ENCODE measurements around the gene ARAP1.

The ARAP1 gene

GRCh38 chr11:72719144-72719543 lies 33.1 kb downstream of the ARAP1 start:
- no peak overlapping the region for H2BK5ac ChIP-seq (ENCODE audit: low read depth, low read length, poor library complexity, severe bottlenecking)
- H2BK120ac ChIP-seq (ENCODE audit: low read depth, low read length), result no peak overlapping the region
- WGBS, result 42% methylated on average over 2 of the region's 2 CpGs
- no peak overlapping the region for H2BK12ac ChIP-seq (ENCODE audit: low read length in 2 of 2)
- peaks cover 63% of the 10 kb centered on the region for H3K4me1 ChIP-seq (ENCODE audit: control insufficient read depth, insufficient read depth, low read depth, low read length)
- H4K91ac ChIP-seq (ENCODE audit: low read length), result no peak overlapping the region
- peak; percentile 70 for DNase-seq
- H3K14ac ChIP-seq (ENCODE audit: low read length in 2 of 2), result no peak overlapping the region
- H3K4me2 ChIP-seq (ENCODE audit: low read length, poor library complexity, severe bottlenecking), result no peak overlapping the region
- H2BK15ac ChIP-seq (ENCODE audit: low read depth, poor library complexity, severe bottlenecking), result no peak overlapping the region
- H2AFZ ChIP-seq (ENCODE audit: low read depth, low read length), result no peak overlapping the region
- H3K4me3 ChIP-seq (ENCODE audit: insufficient read depth in 1 of 2, low read depth in 1 of 2, low read length in 2 of 2), result no peak overlapping the region
- no peak overlapping the region for H3K18ac ChIP-seq (ENCODE audit: low read depth in 1 of 2, low read length in 2 of 2)
- H3K36me3 ChIP-seq (ENCODE audit: control insufficient read depth in 1 of 2, insufficient read depth in 2 of 2, low read depth in 1 of 2, low read length in 2 of 2), result peaks cover 26 to 30% of the 10 kb centered on the region in 2 experiments
- H3K4ac ChIP-seq (ENCODE audit: low read depth in 1 of 2, low read length in 2 of 2), result no peak overlapping the region
- H3K23ac ChIP-seq (ENCODE audit: low read length in 2 of 2), result no peak overlapping the region
- no peaks in the 10 kb centered on the region for H3K27me3 ChIP-seq (ENCODE audit: control insufficient read depth in 1 of 2, insufficient read depth in 1 of 2, low read length in 2 of 2)
- H3K9me3 ChIP-seq (ENCODE audit: control insufficient read depth, low read length), result no peaks in the 10 kb centered on the region
- peak overlapping the region; percentile 82 for H3K9ac ChIP-seq (ENCODE audit: low read length)
- H3K79me1 ChIP-seq (replicated peaks; ENCODE audit: low read length, poor library complexity, severe bottlenecking), result peaks cover 47% of the 10 kb centered on the region
- no peak overlapping the region for H4K8ac ChIP-seq (ENCODE audit: low read length)
- no peak overlapping the region for H3K27ac ChIP-seq (ENCODE audit: low read length, poor library complexity, severe bottlenecking)
- H2AK5ac ChIP-seq (ENCODE audit: low read length, severe bottlenecking), result no peak overlapping the region

GRCh38 chr11:72718101-72718501 lies 34.1 kb downstream of the ARAP1 start:
- H2AK5ac ChIP-seq (ENCODE audit: low read length, severe bottlenecking), result no peak overlapping the region
- no peak overlapping the region for H3K18ac ChIP-seq (ENCODE audit: low read depth in 1 of 2, low read length in 2 of 2)
- no peak overlapping the region for H2BK15ac ChIP-seq (ENCODE audit: low read depth, poor library complexity, severe bottlenecking)

GRCh38 chr11:72716788-72717435 lies 35.3 kb downstream of the ARAP1 start:
- Histone ChIP-seq H2BK15ac (ENCODE audit: low read depth, poor library complexity, severe bottlenecking) (no peak overlapping the region), H2BK12ac (ENCODE audit: low read length in 2 of 2) (no peak overlapping the region), H2BK5ac (ENCODE audit: low read depth, low read length, poor library complexity, severe bottlenecking) (no peak overlapping the region), H3K23ac (ENCODE audit: low read length in 2 of 2) (no peak overlapping the region), H3K36me3 (ENCODE audit: control insufficient read depth in 1 of 2, insufficient read depth in 2 of 2, low read depth in 1 of 2, low read length in 2 of 2) (peaks cover 27 to 47% of the 10 kb centered on the region in 2 experiments), H2AFZ (ENCODE audit: low read depth, low read length) (no peak overlapping the region), H3K4me1 (ENCODE audit: control insufficient read depth, insufficient read depth, low read depth, low read length) (peaks cover 52% of the 10 kb centered on the region), H3K4me3 (ENCODE audit: insufficient read depth in 1 of 2, low read depth in 1 of 2, low read length in 2 of 2) (no peak overlapping the region), H3K27me3 (ENCODE audit: control insufficient read depth in 1 of 2, insufficient read depth in 1 of 2, low read length in 2 of 2) (no peaks in the 10 kb centered on the region), H3K4ac (ENCODE audit: low read depth in 1 of 2, low read length in 2 of 2) (no peak overlapping the region), H3K9me3 (ENCODE audit: control insufficient read depth, low read length) (no peaks in the 10 kb centered on the region), H3K27ac (ENCODE audit: low read length, poor library complexity, severe bottlenecking) (no peak overlapping the region), H2BK120ac (ENCODE audit: low read depth, low read length) (no peak overlapping the region), H4K91ac (ENCODE audit: low read length) (no peak overlapping the region), H3K14ac (ENCODE audit: low read length in 2 of 2) (no peak overlapping the region), H3K4me2 (ENCODE audit: low read length, poor library complexity, severe bottlenecking) (no peak overlapping the region), H3K18ac (ENCODE audit: low read depth in 1 of 2, low read length in 2 of 2) (no peak overlapping the region), H3K9ac (ENCODE audit: low read length) (no peak overlapping the region), H2AK5ac (ENCODE audit: low read length, severe bottlenecking) (no peak overlapping the region), H4K8ac (ENCODE audit: low read length) (no peak overlapping the region), H3K79me1 (replicated peaks; ENCODE audit: low read length, poor library complexity, severe bottlenecking) (peaks cover 59% of the 10 kb centered on the region)
- WGBS, result 96% methylated on average over 14 of the region's 14 CpGs
- no peak for DNase-seq

More at GRCh38 chr11:72718101-72718501, 34.1 kb downstream of the ARAP1 start:
- DNase-seq, result no peak
- Histone ChIP-seq H3K14ac (ENCODE audit: low read length in 2 of 2) (no peak overlapping the region), H3K27me3 (ENCODE audit: control insufficient read depth in 1 of 2, insufficient read depth in 1 of 2, low read length in 2 of 2) (no peaks in the 10 kb centered on the region), H3K23ac (ENCODE audit: low read length in 2 of 2) (no peak overlapping the region), H2BK5ac (ENCODE audit: low read depth, low read length, poor library complexity, severe bottlenecking) (no peak overlapping the region), H3K9ac (ENCODE audit: low read length) (no peak overlapping the region), H2BK12ac (ENCODE audit: low read length in 2 of 2) (no peak overlapping the region), H2AFZ (ENCODE audit: low read depth, low read length) (no peak overlapping the region), H3K4me2 (ENCODE audit: low read length, poor library complexity, severe bottlenecking) (no peak overlapping the region), H2BK120ac (ENCODE audit: low read depth, low read length) (no peak overlapping the region), H4K91ac (ENCODE audit: low read length) (no peak overlapping the region), H3K79me1 (replicated peaks; ENCODE audit: low read length, poor library complexity, severe bottlenecking) (peaks cover 52% of the 10 kb centered on the region), H3K36me3 (ENCODE audit: control insufficient read depth in 1 of 2, insufficient read depth in 2 of 2, low read depth in 1 of 2, low read length in 2 of 2) (peaks cover 26 to 35% of the 10 kb centered on the region in 2 experiments), H3K4me1 (ENCODE audit: control insufficient read depth, insufficient read depth, low read depth, low read length) (peaks cover 56% of the 10 kb centered on the region), H3K4me3 (ENCODE audit: insufficient read depth in 1 of 2, low read depth in 1 of 2, low read length in 2 of 2) (no peak overlapping the region), H3K4ac (ENCODE audit: low read depth in 1 of 2, low read length in 2 of 2) (no peak overlapping the region), H4K8ac (ENCODE audit: low read length) (no peak overlapping the region), H3K27ac (ENCODE audit: low read length, poor library complexity, severe bottlenecking) (no peak overlapping the region), H3K9me3 (ENCODE audit: control insufficient read depth, low read length) (no peaks in the 10 kb centered on the region)
- 94% methylated on average over 9 of the region's 9 CpGs for WGBS

- H2BK5ac ChIP-seq (ENCODE audit: low read depth, low read length, poor library complexity, severe bottlenecking), result no peak overlapping the region
- peaks cover 33 to 52% of the 10 kb centered on the region in 2 experiments for H3K36me3 ChIP-seq (ENCODE audit: control insufficient read depth in 1 of 2, insufficient read depth in 2 of 2, low read depth in 1 of 2, low read length in 2 of 2)
- H4K91ac ChIP-seq (ENCODE audit: low read length), result no peak overlapping the region
- H2BK120ac ChIP-seq (ENCODE audit: low read depth, low read length), result no peak overlapping the region
- H3K23ac ChIP-seq (ENCODE audit: low read length in 2 of 2), result no peak overlapping the region
- H2BK12ac ChIP-seq (ENCODE audit: low read length in 2 of 2), result no peak overlapping the region
- no peak overlapping the region for H3K14ac ChIP-seq (ENCODE audit: low read length in 2 of 2)
- peaks cover 64% of the 10 kb centered on the region for H3K79me1 ChIP-seq (replicated peaks; ENCODE audit: low read length, poor library complexity, severe bottlenecking)
- H3K4ac ChIP-seq (ENCODE audit: low read depth in 1 of 2, low read length in 2 of 2), result no peak overlapping the region
- no peak overlapping the region for H3K4me3 ChIP-seq (ENCODE audit: insufficient read depth in 1 of 2, low read depth in 1 of 2, low read length in 2 of 2)
- H3K27me3 ChIP-seq (ENCODE audit: control insufficient read depth in 1 of 2, insufficient read depth in 1 of 2, low read length in 2 of 2), result no peaks in the 10 kb centered on the region
- WGBS, result 76% methylated on average over 7 of the region's 7 CpGs
- H3K9me3 ChIP-seq (ENCODE audit: control insufficient read depth, low read length), result no peaks in the 10 kb centered on the region
- peak; percentile 24 for DNase-seq
- no peak overlapping the region for H2AK5ac ChIP-seq (ENCODE audit: low read length, severe bottlenecking)
- no peak overlapping the region for H3K4me2 ChIP-seq (ENCODE audit: low read length, poor library complexity, severe bottlenecking)
- H2BK15ac ChIP-seq (ENCODE audit: low read depth, poor library complexity, severe bottlenecking), result no peak overlapping the region
- no peak overlapping the region for H3K9ac ChIP-seq (ENCODE audit: low read length)
- no peak overlapping the region for H3K27ac ChIP-seq (ENCODE audit: low read length, poor library complexity, severe bottlenecking)
- no peak overlapping the region for H4K8ac ChIP-seq (ENCODE audit: low read length)
- no peak overlapping the region for H2AFZ ChIP-seq (ENCODE audit: low read depth, low read length)
- no peak overlapping the region for H3K18ac ChIP-seq (ENCODE audit: low read depth in 1 of 2, low read length in 2 of 2)
- H3K4me1 ChIP-seq (ENCODE audit: control insufficient read depth, insufficient read depth, low read depth, low read length), result peaks cover 51% of the 10 kb centered on the region
Observed at GRCh38 chr11:72716290-72716689, 35.9 kb downstream of the ARAP1 start.

Measured in mesenchymal stem cell (in vitro differentiated cells and primary cell).